IPS-NIHi7 (cell line): ENCODE data around the gene BORCS5.
"Not testable (repeated sequence)": the region's sequence is repeated elsewhere in the genome, so short reads cannot be mapped to it uniquely, and the experiment has no call there.

ENCODE experiments used
- DNase-seq: peaks from one replicate; pipeline ENCODE4 v3.0.0; 2012; ENCODE audit warnings: mixed read lengths; ENCODE audit errors: extremely low spot score

BORCS5 gene

DNA sequence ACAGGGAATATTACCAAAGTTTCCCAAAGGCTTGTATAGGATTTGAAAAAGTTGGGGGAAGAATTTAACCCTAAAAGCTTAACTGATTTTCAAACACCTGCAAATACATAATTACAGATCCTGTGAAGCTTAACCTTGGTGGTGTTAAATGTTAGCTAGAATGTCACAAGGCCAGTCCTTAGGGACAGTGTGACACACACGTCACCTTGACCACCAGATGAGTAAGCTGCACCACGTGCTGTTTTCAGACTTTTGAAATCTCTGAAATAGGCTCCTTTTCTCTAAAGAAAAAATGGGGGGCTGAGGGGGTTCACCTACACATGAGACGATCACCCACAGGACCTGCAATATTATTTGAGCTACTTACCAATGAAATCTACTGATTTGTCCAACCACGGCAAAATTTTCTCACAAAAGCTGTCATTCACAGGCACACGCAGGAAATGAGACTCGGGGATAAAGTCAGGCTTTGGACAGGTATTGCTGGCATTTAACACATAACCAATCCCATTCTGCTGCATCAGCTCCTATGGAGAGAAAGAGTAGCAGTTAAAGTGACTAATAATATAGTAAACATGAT lies 129.9 kb downstream of the BORCS5 start:
- DNase-seq = no peak

DNA sequence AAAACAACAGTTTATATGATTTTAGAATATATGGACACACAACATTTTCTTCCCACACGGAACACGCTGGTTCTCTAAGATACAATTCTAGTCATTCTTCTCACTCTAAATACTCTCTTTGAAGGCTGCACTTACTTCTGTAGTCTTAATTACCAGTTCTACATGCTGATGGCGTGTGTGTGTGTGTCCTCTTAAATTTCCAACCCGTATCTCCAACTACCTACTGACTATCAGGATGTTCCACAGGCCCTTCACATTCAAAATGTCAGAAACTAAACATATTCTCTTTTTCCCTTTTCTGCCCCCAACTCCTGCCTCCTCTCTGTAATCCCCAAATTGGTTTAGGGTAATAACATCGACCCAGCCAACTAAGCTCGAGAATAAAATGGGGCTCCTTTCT lies 130.6 kb downstream of the BORCS5 start:
- DNase-seq = no peak

DNA sequence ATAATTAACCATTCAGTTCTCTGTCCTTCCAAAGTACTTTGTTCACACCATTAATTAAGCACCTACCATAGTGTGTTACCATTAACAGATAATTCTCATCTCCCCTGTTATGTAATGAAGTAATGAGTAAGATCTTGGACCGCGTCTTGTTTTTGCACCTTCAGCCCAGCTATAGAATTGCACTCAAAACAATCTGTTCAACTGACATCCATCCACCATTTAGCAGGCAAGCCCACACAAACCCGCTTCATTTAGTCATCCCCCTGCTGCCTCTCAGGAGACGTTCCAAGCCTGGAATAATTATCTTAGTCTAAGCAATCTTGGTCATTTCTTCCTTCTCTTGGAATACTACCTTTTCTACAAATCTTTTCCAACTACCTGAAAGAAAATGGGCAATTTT lies 131.4 kb downstream of the BORCS5 start:
- no peak for DNase-seq

DNA sequence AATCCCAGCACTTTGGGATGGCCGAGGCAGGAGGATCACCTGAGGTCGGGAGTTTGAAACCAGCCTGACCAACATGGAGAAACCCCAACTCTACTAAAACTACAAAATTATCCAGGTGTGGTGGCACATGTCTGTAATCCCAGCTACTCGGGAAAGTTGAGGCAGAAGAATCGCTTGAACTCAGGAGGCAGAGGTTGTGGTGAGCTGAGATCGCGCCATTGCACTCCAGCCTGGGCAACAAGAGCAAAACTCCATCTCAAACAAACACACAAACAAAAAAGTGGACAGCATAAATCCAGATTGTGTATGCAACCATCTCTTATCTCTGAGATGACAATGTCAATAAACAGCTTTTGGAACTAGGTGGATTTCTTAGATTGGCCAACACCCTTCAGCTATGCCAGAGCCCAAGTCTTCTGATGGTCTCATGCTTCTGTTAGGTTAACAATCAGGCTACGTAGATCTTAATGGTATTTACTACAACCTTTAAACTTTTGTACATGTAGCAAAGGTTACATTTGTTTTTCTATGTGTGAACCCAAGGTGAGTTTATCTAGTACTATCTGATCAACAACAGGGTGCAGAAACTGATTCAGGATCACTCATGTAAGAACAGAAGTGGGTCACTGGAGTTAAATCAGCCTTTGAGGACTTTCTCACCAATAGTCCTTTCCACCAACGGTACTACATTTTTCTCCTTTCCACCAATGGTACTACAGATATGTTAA lies 132.1 kb downstream of the BORCS5 start:
- no peak for DNase-seq

DNA sequence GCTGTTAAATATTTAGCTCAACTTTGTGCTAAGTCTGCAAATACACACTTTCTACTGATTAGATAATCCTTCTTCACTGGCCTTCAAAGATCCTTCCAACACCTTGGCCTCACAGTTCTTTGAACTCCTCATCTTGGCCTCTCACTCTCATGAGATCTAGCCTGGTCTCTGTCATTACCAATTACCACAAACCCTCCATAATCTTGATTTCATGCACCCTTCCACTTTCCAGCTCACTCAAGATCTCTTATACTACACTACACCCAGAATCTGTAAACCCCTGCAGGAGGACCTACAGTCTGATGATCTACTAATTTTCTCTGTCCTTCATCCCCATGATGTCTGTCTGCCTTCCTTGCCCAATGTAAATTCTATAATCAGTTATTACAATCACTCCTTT lies 134.7 kb downstream of the BORCS5 start:
- no peak for DNase-seq

DNA sequence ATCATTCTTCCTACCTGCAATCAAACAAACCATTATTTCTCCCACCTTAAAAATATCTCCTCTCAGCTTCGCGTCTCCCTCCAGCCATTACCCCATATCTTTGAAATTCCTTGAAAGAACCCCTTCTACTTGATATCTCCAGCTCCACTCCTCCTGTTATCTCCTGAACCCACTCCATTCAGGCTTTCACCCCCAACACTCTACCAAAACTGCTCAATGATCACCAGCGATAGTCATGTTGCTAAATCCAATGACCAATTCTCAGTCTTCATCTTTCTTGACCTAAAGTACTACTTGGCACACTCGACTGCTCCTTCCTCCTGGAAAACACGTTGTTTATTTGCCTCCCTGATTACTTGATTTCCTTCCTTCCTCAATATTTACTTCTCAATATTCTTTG lies 135.7 kb downstream of the BORCS5 start:
- DNase-seq = no peak

DNA sequence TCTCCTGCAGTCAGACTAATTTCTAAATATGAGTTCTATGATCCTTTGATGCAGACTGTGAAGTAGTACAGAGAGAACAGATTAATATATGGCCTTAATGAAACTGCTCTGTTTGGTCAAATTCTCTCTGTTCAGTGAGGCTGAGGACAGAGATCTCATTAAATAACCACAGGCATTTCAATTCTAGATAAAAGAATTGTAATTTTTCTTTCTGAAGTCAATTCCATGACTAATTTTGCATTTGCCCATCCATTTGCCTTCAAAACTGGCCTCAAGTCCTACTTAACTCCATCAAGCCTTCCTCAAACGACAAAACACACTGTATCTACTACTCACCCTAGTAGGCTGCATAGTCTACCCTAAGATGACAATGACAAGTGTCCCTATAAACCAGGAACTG lies 138.7 kb downstream of the BORCS5 start:
- no peak for DNase-seq

DNA sequence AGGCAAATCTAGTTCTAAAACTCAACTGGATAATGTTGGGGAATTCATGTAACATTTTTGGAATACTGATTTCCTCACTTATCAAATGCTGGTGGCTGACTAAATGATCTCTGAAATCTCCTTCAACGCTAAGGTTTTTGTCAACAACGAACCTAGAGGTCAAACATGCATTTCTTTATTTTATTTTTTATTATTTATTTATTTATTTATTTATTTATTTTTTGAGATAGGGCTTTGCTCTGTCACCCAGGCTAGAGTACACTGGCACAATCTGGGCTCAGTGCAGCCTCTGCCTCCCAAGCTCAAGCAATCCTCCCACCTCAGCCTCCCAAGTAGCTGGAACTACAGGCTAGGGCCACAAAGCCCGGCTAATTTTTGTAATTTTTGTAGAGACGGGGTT lies 141.3 kb downstream of the BORCS5 start:
- DNase-seq = no peak

DNA sequence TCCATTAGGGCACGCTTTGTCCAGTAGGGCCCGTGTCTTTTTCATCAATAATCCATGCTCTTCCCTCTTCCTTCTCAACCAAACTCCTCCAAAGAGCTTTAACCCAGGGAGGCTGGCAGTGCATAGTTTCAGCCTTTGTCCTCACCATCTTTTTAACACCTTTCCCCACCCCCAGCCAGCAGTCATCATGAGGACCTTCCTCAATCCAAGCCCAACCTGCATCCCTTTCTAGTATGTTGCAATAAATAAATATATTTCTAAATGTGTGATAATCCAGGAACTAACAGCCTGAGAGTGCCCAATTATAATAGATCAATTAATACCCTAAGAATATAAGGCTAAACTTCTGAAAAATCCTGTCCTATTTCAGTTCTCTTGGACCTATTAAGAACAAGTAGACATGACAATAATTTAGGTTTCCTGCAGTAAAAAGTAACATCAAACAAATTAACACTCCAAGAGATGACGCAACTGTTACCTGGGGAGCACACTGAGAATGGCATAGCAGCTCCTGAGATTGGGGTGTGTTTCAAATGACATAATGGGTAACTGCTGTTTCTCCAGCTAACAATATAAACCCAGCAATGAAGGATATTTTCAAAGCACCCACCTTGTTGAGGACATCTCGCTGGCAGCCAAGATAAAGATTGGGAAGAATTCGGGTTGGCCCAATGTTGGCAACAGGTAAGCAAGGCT lies 143.2 kb downstream of the BORCS5 start:
- no peak for DNase-seq

DNA sequence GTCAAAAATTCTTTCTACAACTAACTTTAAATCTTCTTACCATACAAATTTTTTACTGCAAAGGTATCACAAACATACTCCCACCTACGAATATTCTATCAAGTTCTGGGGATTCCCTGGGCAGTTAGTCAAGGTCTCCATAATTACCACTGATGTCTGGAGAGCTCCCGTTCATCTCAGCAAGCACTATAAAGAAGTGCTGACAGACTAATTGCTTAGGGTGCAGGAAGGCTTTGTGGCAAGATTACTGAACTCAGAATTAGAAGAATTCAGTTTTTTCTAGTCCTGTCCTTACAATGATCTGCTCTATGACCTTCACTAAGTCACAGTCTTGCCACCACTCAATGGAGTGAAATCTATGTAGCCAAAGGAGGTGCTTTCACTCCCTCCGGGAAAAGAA lies 144.2 kb downstream of the BORCS5 start:
- DNase-seq = no peak

DNA sequence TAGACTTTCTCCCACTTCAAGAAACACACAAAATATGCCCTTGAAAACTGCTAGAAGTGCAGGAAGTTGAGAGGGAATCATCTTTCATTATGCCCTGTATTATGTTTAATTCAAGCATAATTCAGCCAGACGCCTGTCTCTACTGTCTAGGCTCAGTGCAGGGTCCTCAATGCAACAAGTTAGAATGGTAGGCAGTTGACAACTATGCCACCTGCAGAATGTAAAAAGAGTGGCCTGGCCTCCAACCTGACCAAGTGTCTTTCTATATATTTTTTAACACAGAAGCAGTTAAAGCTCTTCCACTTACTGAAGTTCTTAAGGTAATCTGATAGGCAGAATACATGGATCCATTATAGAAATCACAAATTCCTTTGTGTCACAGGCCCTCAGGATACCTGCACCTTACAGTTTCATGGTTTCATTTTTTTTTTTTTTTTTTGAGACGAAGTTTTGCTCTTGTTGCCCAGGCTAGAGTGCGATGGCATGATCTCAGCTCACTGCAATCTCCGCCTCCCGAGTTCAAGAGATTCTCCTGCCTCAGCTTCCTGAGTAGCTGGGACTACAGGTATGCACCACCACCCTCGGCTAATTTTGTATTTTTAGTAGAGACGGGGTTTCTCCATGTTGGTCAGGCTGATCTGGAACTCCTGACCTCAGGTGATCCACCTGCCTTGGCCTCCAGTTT lies 145.4 kb downstream of the BORCS5 start:
- DNase-seq = not testable (repeated sequence)

DNA sequence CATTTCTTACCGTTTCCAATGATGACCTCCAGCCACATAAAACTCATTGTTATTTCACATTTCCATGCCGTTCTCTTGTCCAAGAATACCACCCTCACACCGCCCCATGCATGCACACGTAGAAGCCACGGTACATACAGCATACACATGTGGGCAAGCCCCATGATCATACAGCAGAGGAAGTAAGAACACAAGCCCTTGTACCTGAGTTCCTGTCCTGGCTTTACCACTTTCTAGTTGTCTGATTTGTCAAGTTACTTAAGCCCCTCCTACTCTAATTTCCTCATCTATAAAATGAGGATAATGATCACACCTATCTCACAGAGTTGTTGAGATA lies 145.9 kb downstream of the BORCS5 start:
- DNase-seq = no peak

DNA sequence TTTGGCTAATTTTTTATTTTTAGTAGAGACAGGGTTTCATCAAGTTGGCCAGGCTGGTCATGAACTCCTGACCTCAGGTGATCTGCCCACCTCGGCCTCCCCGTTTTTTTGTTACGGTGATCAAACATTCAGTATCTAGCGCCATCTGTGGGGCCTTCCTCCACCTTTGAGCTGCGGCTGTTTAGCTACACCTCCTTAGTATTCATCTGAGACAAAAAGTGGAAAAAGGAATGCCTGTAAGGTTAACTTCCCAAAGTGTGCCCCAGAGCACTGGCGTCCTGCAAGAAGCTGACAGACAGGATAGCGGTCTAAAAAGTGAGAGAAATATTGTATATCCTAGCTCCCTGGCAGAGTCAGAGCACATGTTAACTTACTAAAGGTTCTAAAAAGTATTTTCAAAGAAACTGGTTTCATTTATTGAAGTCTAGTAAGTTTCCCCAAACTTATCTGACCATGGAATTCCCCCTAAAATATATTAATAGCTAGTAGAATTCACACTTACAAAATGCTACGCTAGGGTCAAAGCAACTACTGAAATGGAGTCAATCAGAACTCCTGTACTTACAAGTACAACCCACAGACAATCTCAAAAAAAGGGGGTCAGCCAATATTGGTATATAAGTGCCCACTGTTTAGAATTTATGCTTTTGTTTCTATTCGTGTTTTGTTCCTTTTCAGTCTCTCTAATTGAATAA lies 146.7 kb downstream of the BORCS5 start:
- peak; percentile 44 for DNase-seq

DNA sequence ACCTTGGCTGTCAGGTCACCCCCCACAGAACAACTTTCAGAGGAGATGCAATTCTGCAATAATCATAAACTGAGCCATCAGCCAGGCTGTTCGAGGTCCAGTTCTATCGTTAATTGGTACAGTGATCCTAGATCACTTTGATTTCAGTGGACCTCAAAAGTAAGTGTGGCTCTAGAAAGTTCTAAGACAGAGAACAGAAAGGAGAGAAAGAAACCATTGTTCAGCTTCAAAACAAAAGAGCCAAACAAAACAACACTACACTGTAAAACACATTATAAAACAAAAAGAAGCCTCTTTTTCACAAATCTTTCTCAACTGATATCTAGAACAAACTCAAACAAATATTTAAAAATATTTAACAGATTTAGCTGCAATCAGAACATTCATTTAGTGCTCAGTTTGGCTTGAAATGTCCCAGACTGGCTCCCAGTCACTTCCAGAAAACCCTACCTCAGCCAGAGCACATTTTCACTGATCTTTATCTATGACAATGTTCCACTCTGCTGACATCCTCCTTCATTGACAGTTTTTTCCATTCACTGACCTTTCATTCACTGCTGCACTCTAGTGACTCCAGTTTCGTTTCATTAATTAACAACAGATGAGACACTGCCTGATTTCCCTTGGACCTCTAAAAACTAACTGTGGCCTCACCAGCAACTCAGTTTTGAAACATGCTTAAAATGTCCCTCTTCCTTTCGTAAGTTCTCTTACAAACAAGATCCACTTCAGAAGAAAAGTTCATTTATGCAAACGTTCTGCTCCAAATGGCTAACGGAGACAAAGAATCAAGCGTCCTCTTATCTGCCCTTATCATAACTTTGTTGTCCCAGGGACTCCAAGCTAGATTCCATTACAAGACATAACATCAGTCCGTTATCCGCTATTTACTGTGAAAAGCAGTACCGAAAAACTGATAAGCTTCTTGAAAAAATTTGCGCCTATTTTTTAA lies 148.9 kb downstream of the BORCS5 start:
- no peak for DNase-seq

DNA sequence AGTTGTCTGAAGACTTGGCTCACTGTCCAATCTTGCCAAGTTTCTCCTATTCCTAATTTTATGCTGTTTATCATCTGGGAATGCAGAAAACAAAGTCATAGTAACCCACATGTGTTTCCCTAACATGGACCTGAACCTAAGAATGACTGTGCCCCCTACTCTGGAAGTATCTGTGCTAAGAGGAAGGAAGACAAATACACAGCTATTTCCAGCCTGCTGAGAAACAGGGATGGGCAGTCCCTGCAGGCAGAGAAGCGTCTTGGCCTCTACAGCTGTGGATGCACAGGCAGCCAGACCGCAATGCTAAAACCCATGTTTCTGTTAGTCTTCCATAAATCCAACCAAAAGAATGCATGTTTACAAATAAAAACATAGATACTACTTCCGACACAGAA lies 149.6 kb downstream of the BORCS5 start:
- peak; percentile 28 for DNase-seq

DNA sequence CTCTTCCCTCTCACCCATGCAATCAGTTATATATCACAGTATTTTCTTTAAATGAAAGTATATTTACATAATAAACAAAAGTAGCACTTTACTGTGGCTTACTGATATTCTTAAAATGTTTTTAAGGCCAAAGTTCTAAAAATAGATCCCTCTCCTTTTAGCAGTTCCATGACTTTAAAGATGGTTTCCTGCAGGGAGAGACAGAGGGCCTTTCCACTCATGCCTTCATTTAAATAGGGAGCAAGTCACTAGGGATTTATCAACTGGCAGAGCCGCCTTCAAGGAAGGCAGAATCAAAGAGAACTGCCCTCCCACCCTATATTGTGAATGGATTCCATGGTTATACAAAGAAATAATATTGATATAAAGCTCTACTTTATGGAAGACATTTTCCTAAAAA lies 150.2 kb downstream of the BORCS5 start:
- no peak for DNase-seq

DNA sequence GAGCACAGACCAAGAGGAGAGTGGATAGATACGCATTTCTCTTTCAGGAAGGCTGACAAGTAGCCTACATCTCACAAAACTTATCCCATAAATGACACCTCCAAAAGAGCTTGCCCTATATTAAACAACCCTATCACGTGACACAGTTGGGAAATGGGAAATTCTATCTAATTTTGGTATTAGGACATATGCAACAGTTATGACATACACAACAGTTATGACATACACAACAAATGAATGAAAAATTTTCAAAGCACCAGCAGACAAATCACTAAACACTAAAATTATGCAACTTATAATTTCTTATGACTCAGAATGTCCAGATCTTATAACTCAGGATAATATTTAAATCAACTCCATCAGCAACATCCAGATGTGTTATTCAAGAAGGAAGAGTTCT lies 151.7 kb downstream of the BORCS5 start:
- DNase-seq = no peak

DNA sequence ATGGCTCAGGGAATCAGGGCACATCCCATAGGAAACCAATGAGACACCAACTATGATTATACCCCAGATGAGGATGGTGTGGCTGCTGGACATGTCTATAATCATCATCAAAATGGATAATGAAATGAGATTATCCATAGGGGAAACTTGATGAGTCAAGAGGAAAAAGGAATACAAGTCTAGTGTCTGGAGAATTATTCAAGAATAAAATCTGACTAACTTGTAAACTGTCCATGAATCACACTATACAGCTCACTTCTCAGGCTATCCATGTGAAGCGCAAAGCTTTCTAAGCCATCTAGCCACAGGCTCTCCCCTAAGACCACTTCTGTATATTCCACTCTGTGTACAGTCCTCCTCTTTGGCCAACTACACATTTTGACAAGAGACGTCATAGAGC lies 153.3 kb downstream of the BORCS5 start:
- no peak for DNase-seq

DNA sequence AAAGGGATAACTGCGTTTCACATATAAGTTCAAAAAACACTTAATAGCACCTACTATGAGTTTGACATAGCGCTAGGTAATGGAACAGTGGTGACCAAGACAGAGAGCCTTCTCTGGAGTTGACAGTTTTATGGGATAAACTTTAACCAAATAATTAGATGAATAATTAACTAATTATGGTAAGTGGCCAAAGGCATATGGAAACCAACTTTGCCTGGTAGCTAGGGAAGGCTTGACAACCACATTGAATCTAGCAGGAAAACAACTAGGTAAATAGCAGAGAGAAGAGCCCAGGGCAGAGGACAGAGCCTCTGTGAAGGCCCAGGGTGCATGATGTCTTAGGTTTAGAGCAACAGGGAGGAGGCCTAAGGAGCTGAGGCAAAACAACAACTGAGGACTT lies 153.7 kb downstream of the BORCS5 start:
- no peak for DNase-seq

DNA sequence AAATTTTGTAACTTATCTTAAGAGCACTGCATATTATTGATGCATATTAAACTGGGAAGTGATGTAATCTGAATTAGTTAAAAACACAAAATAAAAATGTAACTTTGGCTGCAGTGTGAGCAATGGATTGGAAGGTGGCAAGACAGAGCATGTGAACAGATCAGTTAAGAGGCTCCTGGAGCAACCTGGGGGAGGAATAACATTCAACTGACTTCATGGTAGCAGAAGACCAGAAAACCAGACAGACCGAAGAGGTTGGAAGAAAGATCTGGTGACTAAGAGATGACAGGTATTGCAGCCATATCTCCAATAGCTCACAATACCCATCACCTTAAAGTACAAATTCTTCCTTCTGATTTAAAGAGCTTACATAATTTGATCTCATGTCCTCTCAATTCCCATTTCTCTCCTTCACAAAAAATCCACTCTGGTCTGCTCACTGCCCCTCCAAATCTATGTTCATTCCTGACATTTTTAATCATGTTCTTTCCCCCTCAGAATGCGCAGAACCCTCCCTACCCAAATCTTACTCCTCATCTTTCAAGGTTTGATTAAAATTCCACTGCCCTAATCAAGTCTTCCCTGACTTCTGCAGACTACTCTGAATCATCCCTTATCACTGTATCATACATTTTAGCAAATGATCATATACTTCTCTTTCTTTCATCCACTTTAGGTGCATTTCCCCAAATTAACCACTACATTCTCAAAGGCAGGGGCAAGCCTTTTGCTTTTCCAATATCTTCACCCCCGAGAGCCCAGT lies 154.3 kb downstream of the BORCS5 start:
- DNase-seq = no peak
